ENCODE measurements around the gene MACROD2. TPM values are rescaled to one million over a fixed set of nuclear protein-coding genes. Genes with fewer than 3 reads are reported as not detected.

The MACROD2 gene
- total RNA-seq, 1 donor: 0.81 TPM

- DNase-seq (ENCODE audit: low read depth in 2 of 3, low spot score in 2 of 3): no peak
Observed at GRCh38 chr20:15265581-15266309, 1270.4 kb downstream of the MACROD2 start.

- DNase-seq (ENCODE audit: low read depth in 2 of 3, low spot score in 2 of 3): no peak
Observed at GRCh38 chr20:15267935-15268334, 1272.6 kb downstream of the MACROD2 start.

DNA sequence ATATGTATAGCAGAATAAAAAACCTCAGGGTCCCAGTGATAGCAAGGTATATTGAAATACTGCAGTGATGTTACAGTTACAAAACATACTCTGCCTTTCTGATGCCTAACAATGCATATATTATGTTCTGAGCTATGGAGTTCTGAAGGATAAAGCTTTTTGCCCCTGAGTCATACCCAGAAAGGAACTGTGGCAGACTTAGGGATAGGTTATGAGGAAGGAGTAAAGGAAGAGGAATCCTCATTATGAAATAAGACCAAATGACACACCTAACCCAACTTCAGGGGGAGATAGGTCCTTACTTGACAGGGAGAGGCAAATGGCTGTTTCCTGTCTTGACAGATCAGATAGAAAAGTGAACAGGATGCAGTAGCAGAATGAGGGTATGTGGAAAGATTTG lies 1282.7 kb downstream of the MACROD2 start:
- no peak for DNase-seq (ENCODE audit: low read depth in 2 of 3, low spot score in 2 of 3)

DNA sequence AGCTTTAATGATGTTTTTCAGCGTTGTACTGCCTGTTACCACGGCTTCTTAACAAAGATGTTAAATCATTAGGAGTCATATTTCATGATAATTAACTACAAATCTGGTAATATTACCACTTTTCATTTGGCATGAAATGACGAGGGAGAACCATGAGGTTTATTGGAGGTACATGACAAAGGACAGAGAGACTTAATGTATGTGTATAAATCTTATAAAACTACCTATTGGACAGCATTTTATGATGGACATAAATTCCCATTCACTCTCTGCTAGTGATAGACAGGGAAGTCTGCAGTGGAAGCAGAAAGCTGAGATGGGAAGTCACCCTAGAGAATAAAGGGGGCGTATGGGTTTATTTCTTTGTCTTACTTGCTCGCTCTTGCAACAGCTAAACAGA lies 1292.0 kb downstream of the MACROD2 start:
- no peak for DNase-seq (ENCODE audit: low read depth in 2 of 3, low spot score in 2 of 3)

- DNase-seq (ENCODE audit: low read depth in 2 of 3, low spot score in 2 of 3): no peak
Observed at GRCh38 chr20:15288106-15288505, 1292.8 kb downstream of the MACROD2 start.

DNA sequence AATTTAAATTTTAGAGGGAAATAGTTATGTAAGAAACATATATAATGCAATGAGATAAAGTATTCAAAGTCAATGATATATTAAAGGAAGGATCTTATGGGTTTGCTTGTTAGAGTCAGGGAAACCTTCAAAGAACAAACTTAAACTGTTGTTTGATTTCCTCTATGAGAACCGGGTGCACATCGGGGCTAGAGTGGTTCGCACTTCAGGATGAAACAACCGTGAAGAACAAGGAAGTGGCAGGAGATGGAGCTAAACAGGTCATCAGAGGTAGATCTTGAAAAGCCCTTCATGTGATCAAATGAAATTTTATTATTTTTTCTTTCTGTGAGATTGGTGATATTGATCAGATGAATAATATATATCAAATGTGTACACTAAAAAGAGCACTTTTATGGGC lies 1294.0 kb downstream of the MACROD2 start:
- DNase-seq (ENCODE audit: low read depth in 2 of 3, low spot score in 2 of 3): no peak

DNA sequence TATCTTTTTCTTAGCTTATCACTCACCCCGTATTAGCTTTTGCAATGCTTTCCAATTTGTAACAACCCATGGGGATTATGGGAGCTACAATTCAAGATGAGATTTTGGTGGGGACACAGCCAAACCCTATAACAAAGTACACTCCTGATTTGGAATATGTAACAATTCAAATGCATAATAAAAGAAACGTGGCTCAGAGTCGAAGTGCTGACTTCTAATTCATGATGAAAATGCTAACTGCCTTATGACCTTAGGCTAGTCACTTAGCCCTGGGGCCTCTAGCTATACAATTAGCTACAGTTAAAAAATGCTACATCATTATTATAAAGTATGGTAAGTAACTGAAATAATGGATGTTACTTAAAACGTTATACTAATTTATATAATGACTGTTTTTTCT lies 1297.1 kb downstream of the MACROD2 start:
- DNase-seq (ENCODE audit: low read depth in 2 of 3, low spot score in 2 of 3): no peak

- no peak for DNase-seq (ENCODE audit: low read depth in 2 of 3, low spot score in 2 of 3)
Observed at GRCh38 chr20:15296422-15296821, 1301.1 kb downstream of the MACROD2 start.

DNA sequence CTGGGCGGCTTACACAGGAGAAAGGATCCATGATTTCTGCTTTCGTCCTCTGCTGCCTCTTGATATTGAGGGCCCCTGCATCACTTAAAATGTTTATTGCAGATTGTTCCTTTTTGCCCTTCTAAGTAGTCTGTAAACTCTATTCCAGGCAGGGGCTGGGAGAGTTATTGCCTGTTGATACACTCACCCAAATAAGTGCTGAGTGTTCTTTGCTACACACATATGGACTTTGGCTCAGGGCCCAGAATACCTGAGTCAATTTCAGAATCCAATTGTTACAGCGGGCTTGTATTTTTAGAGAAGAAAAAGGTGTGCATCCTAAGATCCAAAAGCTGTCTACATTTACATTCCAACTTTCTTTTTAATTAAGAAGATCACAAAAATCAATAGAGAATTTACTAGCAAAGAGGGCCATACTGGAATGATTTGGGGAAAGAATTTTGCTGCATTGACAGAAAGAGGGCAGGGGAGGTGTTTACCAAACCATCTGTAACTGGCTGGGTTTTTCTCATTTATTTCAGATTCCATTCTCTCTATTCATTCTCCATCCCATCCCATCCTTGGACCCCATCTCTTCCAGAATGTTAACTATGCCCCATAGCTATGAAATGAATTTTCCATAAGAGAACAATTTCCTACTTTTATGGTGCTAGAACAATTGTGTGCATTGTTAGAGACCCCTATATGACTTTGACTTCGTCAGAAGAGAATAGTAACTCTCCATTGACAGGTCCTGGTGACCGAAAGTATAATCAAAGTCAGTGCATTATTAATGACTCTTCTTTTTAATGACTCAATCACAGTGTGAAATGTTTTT lies 1302.0 kb downstream of the MACROD2 start:
- DNase-seq (ENCODE audit: low read depth in 2 of 3, low spot score in 2 of 3): no peak

DNA sequence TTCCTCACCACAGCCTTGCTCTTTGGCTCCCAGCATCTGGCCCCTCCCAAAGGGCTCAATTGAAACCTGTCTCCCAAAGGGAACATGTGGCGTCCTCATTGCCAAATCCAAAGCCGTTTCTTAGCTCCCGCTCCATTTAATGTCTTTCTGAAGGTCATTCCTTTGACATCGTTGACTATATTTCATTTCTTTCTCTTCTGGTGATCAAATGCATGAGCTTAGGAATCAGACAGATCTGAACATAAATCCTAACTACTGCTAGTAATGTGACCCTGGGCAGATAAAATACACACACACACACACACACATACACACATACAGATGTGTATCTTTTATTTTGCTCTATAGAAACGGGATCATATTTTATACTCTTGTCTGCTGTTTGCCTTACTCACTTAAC lies 1306.8 kb downstream of the MACROD2 start:
- no peak for DNase-seq (ENCODE audit: low read depth in 2 of 3, low spot score in 2 of 3)

DNA sequence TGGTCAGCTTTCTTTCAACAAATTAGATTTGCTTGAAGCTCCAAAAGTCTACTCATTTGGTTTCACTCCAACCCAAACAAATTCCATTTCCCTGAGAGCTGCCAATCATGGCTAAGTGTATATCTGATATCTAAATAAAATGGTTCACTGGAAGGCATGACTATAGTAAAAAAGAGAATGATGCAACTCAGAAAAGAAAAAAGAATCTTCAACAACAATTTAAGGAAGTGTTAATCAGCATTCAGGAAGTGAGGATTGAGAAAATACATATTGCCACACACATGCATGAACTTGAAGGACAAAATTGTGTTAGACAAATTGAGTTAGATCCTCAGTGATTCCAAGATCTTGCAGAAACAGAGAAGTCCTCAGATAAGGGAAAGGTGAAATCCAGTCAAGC lies 1315.0 kb downstream of the MACROD2 start:
- DNase-seq (ENCODE audit: low read depth in 2 of 3, low spot score in 2 of 3): no peak

GRCh38 chr20:15316556-15316955 lies 1321.2 kb downstream of the MACROD2 start:
- DNase-seq (ENCODE audit: low read depth in 2 of 3, low spot score in 2 of 3): no peak

- DNase-seq (ENCODE audit: low read depth in 2 of 3, low spot score in 2 of 3): no peak
Observed at GRCh38 chr20:15317546-15318232, 1322.4 kb downstream of the MACROD2 start.

- DNase-seq (ENCODE audit: low read depth in 2 of 3, low spot score in 2 of 3): no peak
Observed at GRCh38 chr20:15318682-15319081, 1323.4 kb downstream of the MACROD2 start.

- DNase-seq (ENCODE audit: low read depth in 2 of 3, low spot score in 2 of 3): no peak
Observed at GRCh38 chr20:15319439-15319838, 1324.1 kb downstream of the MACROD2 start.

DNA sequence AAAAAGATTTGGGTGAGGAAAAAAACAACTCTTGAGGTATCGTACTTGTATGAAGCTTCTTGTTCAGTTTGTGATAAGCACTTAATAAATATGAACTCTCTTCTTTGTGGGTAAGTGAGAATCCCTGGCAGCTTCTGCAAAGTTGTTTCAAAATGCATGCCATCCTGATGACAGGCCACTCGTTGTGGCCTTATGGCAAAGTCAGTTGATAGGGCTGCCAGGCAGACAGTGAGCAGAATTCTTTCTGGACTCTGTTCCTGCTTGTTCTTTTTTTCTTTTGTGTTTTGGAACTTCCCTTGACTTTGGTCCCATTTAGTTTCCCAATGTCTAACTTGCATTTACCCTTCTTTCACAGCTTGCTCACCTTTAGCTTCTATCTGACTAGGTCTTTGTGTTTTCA lies 1325.6 kb downstream of the MACROD2 start:
- no peak for DNase-seq (ENCODE audit: low read depth in 2 of 3, low spot score in 2 of 3)

- DNase-seq (ENCODE audit: low read depth in 2 of 3, low spot score in 2 of 3): no peak
Observed at GRCh38 chr20:15327123-15327522, 1331.8 kb downstream of the MACROD2 start.

DNA sequence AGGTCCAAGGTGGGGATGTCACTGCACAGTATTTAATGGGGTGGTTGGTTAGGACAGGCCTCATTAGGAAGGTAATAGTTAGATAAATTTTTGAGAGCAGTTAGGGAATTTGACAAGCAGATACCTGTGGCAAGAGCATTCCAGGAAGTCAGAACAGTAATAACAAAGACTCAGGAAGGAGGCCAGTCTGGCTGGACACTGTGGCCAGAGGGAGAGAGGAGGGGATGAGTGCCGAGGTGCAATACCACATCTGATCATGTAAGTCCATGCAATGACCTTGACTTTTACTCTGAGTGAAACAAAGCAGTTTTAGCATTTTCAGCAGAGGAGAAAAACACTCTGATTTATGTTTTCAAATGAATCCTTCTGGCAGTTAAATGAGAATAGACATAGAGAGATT lies 1332.8 kb downstream of the MACROD2 start:
- no peak for DNase-seq (ENCODE audit: low read depth in 2 of 3, low spot score in 2 of 3)

DNA sequence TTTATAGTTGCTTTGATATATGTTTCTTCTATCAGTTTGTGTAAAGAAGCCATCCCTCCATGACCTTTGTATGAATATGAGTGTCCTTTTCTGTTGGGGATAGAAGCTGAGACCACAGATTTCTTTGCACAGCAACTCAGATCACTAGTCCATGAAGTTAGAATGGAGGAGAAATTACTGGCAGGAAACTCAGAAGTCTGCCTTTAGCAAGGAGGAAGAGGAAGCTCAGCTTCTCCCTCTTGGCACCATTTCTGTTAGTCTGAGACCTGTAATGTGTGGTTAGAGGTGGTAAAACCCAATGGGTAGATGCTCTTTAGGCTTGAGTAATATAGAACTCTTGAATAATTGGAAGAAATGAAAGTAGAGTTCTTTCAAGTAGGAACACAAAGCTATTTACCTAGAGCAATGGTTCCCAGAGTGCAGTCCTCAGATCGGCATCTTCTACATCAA lies 1337.4 kb downstream of the MACROD2 start:
- DNase-seq (ENCODE audit: low read depth in 2 of 3, low spot score in 2 of 3): no peak

DNA sequence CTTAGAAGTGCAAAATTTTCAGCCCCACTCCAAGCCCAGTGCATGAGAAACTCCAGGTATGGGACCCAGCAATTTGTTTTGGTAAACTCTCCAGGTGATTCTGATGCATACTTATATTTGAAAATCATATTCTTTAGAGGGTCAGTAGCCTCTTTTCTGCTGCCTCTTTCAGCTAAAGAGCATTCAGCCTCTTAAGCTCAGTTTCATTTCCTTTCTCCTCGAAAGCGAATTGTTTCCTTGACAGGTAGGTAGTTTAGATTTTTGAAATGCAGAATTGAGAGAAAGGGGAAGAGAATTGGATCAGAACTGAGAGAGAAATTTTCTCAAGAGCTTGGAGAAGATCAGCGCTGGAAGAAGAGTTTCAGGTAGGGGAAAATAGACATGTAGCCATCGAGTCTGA lies 1337.9 kb downstream of the MACROD2 start:
- DNase-seq (ENCODE audit: low read depth in 2 of 3, low spot score in 2 of 3): no peak

GRCh38 chr20:15336011-15336410 lies 1340.7 kb downstream of the MACROD2 start:
- no peak for DNase-seq (ENCODE audit: low read depth in 2 of 3, low spot score in 2 of 3)

DNA sequence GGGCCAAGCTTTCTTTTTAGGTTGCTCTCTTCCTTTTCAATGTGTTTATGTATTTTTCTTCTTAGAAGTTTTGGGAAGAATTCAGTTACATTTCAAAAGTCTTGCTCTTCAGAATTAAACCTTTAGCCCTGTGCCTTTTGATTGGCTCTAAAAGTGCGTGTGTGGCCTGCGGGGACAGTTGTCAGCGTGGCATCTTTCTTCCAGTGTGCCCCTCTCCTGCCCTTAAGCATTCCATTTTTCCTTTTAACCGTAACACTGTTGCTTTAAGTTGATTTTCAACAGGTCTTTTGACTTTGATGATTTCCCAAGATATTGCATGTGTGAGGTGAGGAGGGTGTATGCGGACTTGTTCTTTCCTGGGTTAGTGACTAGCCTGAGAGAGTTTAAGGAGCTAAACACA lies 1341.2 kb downstream of the MACROD2 start:
- no peak for DNase-seq (ENCODE audit: low read depth in 2 of 3, low spot score in 2 of 3)

Measured in hematopoietic multipotent progenitor cell (in vitro differentiated cells).